OCI-LY7 (cell line): ENCODE data around the gene MAP3K7CL. TPM values are rescaled to one million over a fixed set of nuclear protein-coding genes. Genes with fewer than 3 reads are reported as not detected.

Experiments
- BruUV-seq: library from RNA; stranded (reverse); fragments of 400-500 nt; replicated peaks from 2 replicates; lab custom pipeline; 2021; lab: Mats Ljungman, UMichigan
- CTCF ChIA-PET: fragments of 300-600 bp; sonication (Branson Sonifier 250); formaldehyde crosslinking; loops from one replicate; lab custom pipeline; 2022; ENCODE audit warnings: antibody characterized with exemption; ENCODE audit not compliant: unreplicated experiment; lab: Charles Lee
- POLR2A ChIA-PET: fragments of 300-600 bp; sonication (Branson Sonifier 250); formaldehyde crosslinking; loops from one replicate; lab custom pipeline; 2022; ENCODE audit warnings: antibody characterized with exemption; lab: Charles Lee
- DNase-seq: peaks from one replicate; pipeline ENCODE4 v3.0.0-alpha.2; 2015; ENCODE audit warnings: low spot score
- H2AFZ ChIP-seq: fragments of 200-600 bp; sonication (generic), shearing (Covaris generic); 2 replicates; pipeline ENCODE4 v1.6.1; 2014; ENCODE audit warnings: mild to moderate bottlenecking, antibody characterized with exemption, low read length, moderate library complexity
- H3K27ac ChIP-seq: fragments of 200-600 bp; sonication (generic); 2 replicates; pipeline ENCODE4 v1.5.1; 2014; ENCODE audit warnings: mixed run types, low read depth, mild to moderate bottlenecking, moderate library complexity, low read length, inconsistent platforms; ENCODE audit not compliant: poor library complexity, severe bottlenecking
- H3K36me3 ChIP-seq: fragments of 200-600 bp; sonication (generic); 2 replicates; pipeline ENCODE4 v1.6.1; 2014; ENCODE audit warnings: mild to moderate bottlenecking, antibody characterized with exemption, low read length, moderate library complexity, mixed read lengths; ENCODE audit not compliant: insufficient read depth
- H3K4me1 ChIP-seq: fragments of 200-600 bp; sonication (generic); 2 replicates; pipeline ENCODE4 v1.5.1; 2014; ENCODE audit warnings: mild to moderate bottlenecking, low read length; ENCODE audit not compliant: insufficient read depth, poor library complexity, severe bottlenecking
- H3K4me2 ChIP-seq: fragments of 200-600 bp; sonication (generic); 2 replicates; pipeline ENCODE4 v1.6.1; 2014; ENCODE audit warnings: mild to moderate bottlenecking, low read length
- H3K4me3 ChIP-seq: fragments of 200-600 bp; sonication (generic); 2 replicates; pipeline ENCODE4 v1.5.1; 2014; ENCODE audit warnings: mild to moderate bottlenecking, low read depth, low read length; ENCODE audit not compliant: poor library complexity, severe bottlenecking
- H3K79me2 ChIP-seq: fragments of 200-600 bp; sonication (generic); 2 replicates; pipeline ENCODE4 v1.6.1; 2016; ENCODE audit warnings: low read depth, mild to moderate bottlenecking, low read length, moderate library complexity, mixed read lengths; ENCODE audit not compliant: insufficient read depth
- H3K9me2 ChIP-seq: fragments of 200-600 bp; sonication (generic); 2 replicates; pipeline ENCODE4 v1.6.1; 2016; ENCODE audit warnings: mild to moderate bottlenecking, low read length, mixed read lengths; ENCODE audit not compliant: insufficient read depth
- H3K9me3 ChIP-seq: fragments of 200-600 bp; sonication (generic); 2 replicates; pipeline ENCODE4 v1.6.1; 2014; ENCODE audit warnings: mild to moderate bottlenecking, mixed run types, low read length, mixed read lengths
- H4K20me1 ChIP-seq: fragments of 200-600 bp; sonication (generic); 2 replicates; pipeline ENCODE4 v1.6.1; 2014; ENCODE audit warnings: mild to moderate bottlenecking, antibody characterized with exemption, low read length, moderate library complexity, mixed read lengths; ENCODE audit not compliant: insufficient read depth
- EZH2phosphoT487 ChIP-seq: fragments of 200-600 bp; sonication (generic); IDR thresholded peaks from 2 replicates; pipeline ENCODE4 v1.6.1; 2018; ENCODE audit warnings: low read depth, borderline replicate concordance, mild to moderate bottlenecking, mixed run types, antibody characterized with exemption, low read length, moderate library complexity, mixed read lengths
- intact Hi-C: fragments of 100-400 bp; cut with micrococcal nuclease; formaldehyde crosslinking; loops from one replicate; pipeline ENCODE4 v1.10.0; 2022; ENCODE audit not compliant: unreplicated experiment
- total RNA-seq, 2 experiments: library from RNA; depleted of rRNA in 1 of 2; stranded (reverse); fragments of >200 nt in 1 of 2; shearing (Covaris generic) in 1 of 2; gene quantifications; 2 replicates each; pipeline ENCODE4 v1.2.3, GENCODE V29; 2014 to 2022
- TF ChIP-seq, protein P1 (sequence below): fragments of 200-600 bp; sonication (generic); conservative IDR thresholded peaks from 2 replicates; pipeline ENCODE4 v1.5.1; 2014; ENCODE audit warnings: mild to moderate bottlenecking, antibody characterized with exemption, low read length, moderate library complexity, mixed read lengths

Gene MAP3K7CL
- total RNA-seq, 2 experiments from 2014 or later = 7.8 to 13.0 TPM

DNA sequence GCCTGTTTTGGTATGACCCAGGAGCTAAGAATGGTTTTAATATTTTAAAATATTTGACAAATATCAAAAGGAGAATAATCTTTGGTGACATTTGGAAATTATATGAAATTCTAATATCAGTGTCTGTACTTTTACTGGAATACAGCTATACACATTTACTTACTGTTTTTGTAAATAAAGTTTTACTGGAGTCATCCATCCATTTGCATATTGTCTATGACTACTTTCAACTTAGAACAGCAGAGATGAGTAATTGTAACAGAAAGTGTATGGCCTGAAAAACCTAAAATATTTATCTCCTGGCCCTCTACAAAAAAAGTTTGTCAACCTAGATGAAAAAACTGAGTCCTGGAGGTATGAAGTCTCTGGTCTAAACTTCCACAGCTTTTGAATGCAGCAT is 5.8 kb upstream of the MAP3K7CL start:
- peak overlapping the region; percentile 55 for H3K4me2 ChIP-seq
- peak overlapping the region; percentile 29 for H3K27ac ChIP-seq
- TF ChIP-seq EZH2phosphoT487 = no peak
- TF ChIP-seq, protein P1, sequence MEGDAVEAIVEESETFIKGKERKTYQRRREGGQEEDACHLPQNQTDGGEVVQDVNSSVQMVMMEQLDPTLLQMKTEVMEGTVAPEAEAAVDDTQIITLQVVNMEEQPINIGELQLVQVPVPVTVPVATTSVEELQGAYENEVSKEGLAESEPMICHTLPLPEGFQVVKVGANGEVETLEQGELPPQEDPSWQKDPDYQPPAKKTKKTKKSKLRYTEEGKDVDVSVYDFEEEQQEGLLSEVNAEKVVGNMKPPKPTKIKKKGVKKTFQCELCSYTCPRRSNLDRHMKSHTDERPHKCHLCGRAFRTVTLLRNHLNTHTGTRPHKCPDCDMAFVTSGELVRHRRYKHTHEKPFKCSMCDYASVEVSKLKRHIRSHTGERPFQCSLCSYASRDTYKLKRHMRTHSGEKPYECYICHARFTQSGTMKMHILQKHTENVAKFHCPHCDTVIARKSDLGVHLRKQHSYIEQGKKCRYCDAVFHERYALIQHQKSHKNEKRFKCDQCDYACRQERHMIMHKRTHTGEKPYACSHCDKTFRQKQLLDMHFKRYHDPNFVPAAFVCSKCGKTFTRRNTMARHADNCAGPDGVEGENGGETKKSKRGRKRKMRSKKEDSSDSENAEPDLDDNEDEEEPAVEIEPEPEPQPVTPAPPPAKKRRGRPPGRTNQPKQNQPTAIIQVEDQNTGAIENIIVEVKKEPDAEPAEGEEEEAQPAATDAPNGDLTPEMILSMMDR = no peak
- H3K9me3 ChIP-seq = no peaks in the 10 kb centered on the region
- no peaks in the 10 kb centered on the region for H3K36me3 ChIP-seq
- intact Hi-C loops = loop anchor here (5.0 kb wide), 1 partner anchor 173 kb away; the partner anchor contains the start of gene BACH1
- no peak for DNase-seq
- H3K4me3 ChIP-seq = peak overlapping the region; percentile 29
- H2AFZ ChIP-seq = peak overlapping the region; percentile 46; the same call in 1 of the 2 replicates
- CTCF ChIA-PET = no interaction called here
- no peaks in the 10 kb centered on the region for H3K9me2 ChIP-seq
- peaks cover 31% of the 10 kb centered on the region for H3K4me1 ChIP-seq
- no peaks in the 10 kb centered on the region for H3K79me2 ChIP-seq
- BruUV-seq = no TSS peak
- H4K20me1 ChIP-seq = no peaks in the 10 kb centered on the region
- POLR2A ChIA-PET = interaction anchor here (0.6 to 4.2 kb wide), 12 partner anchors 9 to 161 kb away, joined by 3 to 23 read pairs (median 4); partner anchors contain the start of gene CCT8

DNA sequence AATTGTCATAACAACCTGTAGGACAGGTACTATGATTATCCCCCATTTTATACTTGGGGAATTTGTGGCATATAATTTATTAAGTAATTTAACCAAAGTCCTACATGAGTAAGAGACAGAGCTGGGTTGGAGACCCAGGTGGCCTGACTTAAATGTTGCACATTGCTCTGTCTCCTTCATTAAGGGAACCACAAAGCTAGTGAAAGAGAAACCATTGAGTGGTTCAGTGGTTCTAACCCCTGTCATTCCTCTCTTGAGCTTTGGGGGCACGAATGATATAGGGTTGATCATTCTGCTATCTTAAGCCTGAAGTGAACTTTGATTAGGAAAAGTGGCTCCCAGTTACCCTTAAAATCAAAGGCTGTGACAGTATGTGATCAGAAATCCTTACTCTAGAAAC is 5.3 kb upstream of the MAP3K7CL start:
- DNase-seq = peak; percentile 56
- Histone ChIP-seq H3K4me2 (peak overlapping the region; percentile 55), H3K9me3 (no peaks in the 10 kb centered on the region), H4K20me1 (no peaks in the 10 kb centered on the region), H3K4me1 (peaks cover 31% of the 10 kb centered on the region), H2AFZ (peak overlapping the region; percentile 46; the same call in 1 of the 2 replicates), H3K79me2 (no peaks in the 10 kb centered on the region), H3K9me2 (no peaks in the 10 kb centered on the region), H3K4me3 (peak overlapping the region; percentile 29), H3K27ac (peak overlapping the region; percentile 29), H3K36me3 (no peaks in the 10 kb centered on the region)
- no TSS peak for BruUV-seq
- intact Hi-C loops = no loop called here
- no peak for TF ChIP-seq EZH2phosphoT487
- TF ChIP-seq, protein P1 = 0 out of 2 replicates have a peak, but pooled peaks have one; percentile 9
- POLR2A ChIA-PET = interaction anchor here (0.6 to 4.2 kb wide), 7 partner anchors 9 to 235 kb away, joined by 3 to 23 read pairs (median 6); partner anchors contain the start of gene CCT8
- CTCF ChIA-PET = no interaction called here

DNA sequence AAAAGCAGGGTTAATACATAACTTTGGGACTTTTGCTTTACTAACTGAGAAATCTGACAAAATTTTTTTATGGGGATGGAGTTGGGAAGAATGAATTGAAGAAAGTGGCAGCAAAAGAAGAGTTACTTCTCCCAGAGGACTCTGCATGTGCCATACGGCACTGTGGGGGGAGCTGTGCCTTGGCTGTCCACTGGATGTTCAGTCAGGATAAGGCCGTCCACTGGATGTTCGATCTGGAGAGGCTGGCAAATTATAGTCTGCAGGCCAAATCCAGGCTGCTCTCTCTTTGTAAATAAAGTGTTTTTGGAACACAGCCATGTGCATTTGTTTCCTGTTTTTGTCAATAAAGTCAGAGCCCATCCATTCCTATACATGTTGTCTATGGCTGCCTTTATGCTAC is 4.5 kb upstream of the MAP3K7CL start:
- TF ChIP-seq EZH2phosphoT487 = no peak
- TF ChIP-seq, protein P1 = no peak
- ChIA-PET POLR2A (interaction anchor here (0.5 to 4.2 kb wide), 3 partner anchors 10 to 286 kb away, joined by 3 to 23 read pairs (median 10); no protein-coding TSS in a partner anchor), CTCF (no interaction called here)
- no peak overlapping the region for H3K27ac ChIP-seq
- H3K9me3 ChIP-seq = no peaks in the 10 kb centered on the region
- H3K79me2 ChIP-seq = no peaks in the 10 kb centered on the region
- intact Hi-C loops = no loop called here
- no peak overlapping the region; the same call in 1 of the 2 replicates for H3K4me2 ChIP-seq
- no peak overlapping the region for H3K4me3 ChIP-seq
- peak overlapping the region; percentile 46; the same call in 1 of the 2 replicates for H2AFZ ChIP-seq
- no peak for DNase-seq
- no peaks in the 10 kb centered on the region for H4K20me1 ChIP-seq
- H3K9me2 ChIP-seq = no peaks in the 10 kb centered on the region
- BruUV-seq = no TSS peak
- H3K4me1 ChIP-seq = peaks cover 30% of the 10 kb centered on the region
- H3K36me3 ChIP-seq = no peaks in the 10 kb centered on the region
